WTC11 (cell line): Measurements from ENCODE around the gene PALM3. TPM values are rescaled to one million over a fixed set of nuclear protein-coding genes. Genes with fewer than 3 reads are reported as not detected.

Experiments
- ATAC-seq: fragments of 200-7000 bp; cut with Tn5 transposase; 2 replicates; pipeline ENCODE4 v1.10.0; 2021; ENCODE audit warnings: mild to moderate bottlenecking, moderate library complexity
- CTCF ChIA-PET: fragments of 300-600 bp; sonication (Branson Sonifier 250); formaldehyde crosslinking; loops from one replicate; lab custom pipeline; 2021; ENCODE audit warnings: antibody characterized with exemption; lab: Charles Lee
- POLR2A ChIA-PET: fragments of 350-600 bp; sonication (Branson Sonifier 250); formaldehyde crosslinking; loops from one replicate; lab custom pipeline; 2021; ENCODE audit warnings: antibody characterized with exemption; lab: Charles Lee
- DNase-seq: peaks from one replicate; pipeline ENCODE4 v3.0.0; 2021; ENCODE audit warnings: low spot score
- H3K27ac Mint-ChIP-seq: 2 replicates; pipeline ENCODE4 v1.8.0; 2021; ENCODE audit warnings: mixed read lengths
- H3K27me3 Mint-ChIP-seq: 2 replicates; pipeline ENCODE4 v1.8.0; 2021; ENCODE audit warnings: low read depth, mild to moderate bottlenecking, moderate library complexity, mixed read lengths
- H3K36me3 Mint-ChIP-seq: 2 replicates; pipeline ENCODE4 v1.8.0; 2021; ENCODE audit warnings: mixed read lengths
- H3K4me1 Mint-ChIP-seq: 2 replicates; pipeline ENCODE4 v1.8.0; 2022; ENCODE audit warnings: mixed read lengths
- H3K4me3 Mint-ChIP-seq: 2 replicates; pipeline ENCODE4 v1.8.0; 2021; ENCODE audit warnings: mild to moderate bottlenecking, moderate library complexity, mixed read lengths
- H3K9me3 Mint-ChIP-seq: 2 replicates; pipeline ENCODE4 v1.8.0; 2021; ENCODE audit warnings: mixed read lengths
- CREB1 ChIP-seq: sonication (generic); formaldehyde crosslinking; IDR thresholded peaks from 2 replicates; pipeline ENCODE4 v1.8.0; 2023; ENCODE audit warnings: mild to moderate bottlenecking, missing genetic modification reagents
- FOXK1 ChIP-seq: sonication (generic); formaldehyde crosslinking; IDR thresholded peaks from 2 replicates; pipeline ENCODE4 v1.8.0; 2022; ENCODE audit warnings: mild to moderate bottlenecking, moderate library complexity, missing genetic modification reagents
- GTF2I ChIP-seq: fragments of 250-450 bp; sonication (Bioruptor Pico); conservative IDR thresholded peaks from 2 replicates; pipeline ENCODE4 v1.4.0; 2021; ENCODE audit warnings: mild to moderate bottlenecking
- NR1H2 ChIP-seq: sonication (generic); formaldehyde crosslinking; IDR thresholded peaks from 2 replicates; pipeline ENCODE4 v1.9.0; 2021; ENCODE audit warnings: mild to moderate bottlenecking, moderate library complexity, missing genetic modification reagents
- NR2C2 ChIP-seq: sonication (generic); formaldehyde crosslinking; IDR thresholded peaks from 2 replicates; pipeline ENCODE4 v1.8.0; 2022; ENCODE audit warnings: mild to moderate bottlenecking, missing genetic modification reagents
- PRRX2 ChIP-seq: fragments of 250-450 bp; sonication (Bioruptor Pico); IDR thresholded peaks from 2 replicates; pipeline ENCODE4 v1.8.0; 2021; ENCODE audit warnings: mild to moderate bottlenecking
- SMAD3 ChIP-seq: sonication (generic); formaldehyde crosslinking; IDR thresholded peaks from 2 replicates; pipeline ENCODE4 v1.8.0; 2022; ENCODE audit warnings: missing genetic modification reagents, mild to moderate bottlenecking, borderline replicate concordance
- SMAD4 ChIP-seq: sonication (generic); formaldehyde crosslinking; IDR thresholded peaks from 2 replicates; pipeline ENCODE4 v1.8.0; 2022; ENCODE audit warnings: mild to moderate bottlenecking, missing genetic modification reagents
- TEAD4 ChIP-seq: sonication (generic); formaldehyde crosslinking; IDR thresholded peaks from 2 replicates; pipeline ENCODE4 v1.8.0; 2022; ENCODE audit warnings: mild to moderate bottlenecking, missing genetic modification reagents
- ZNF317 ChIP-seq: sonication (generic); formaldehyde crosslinking; IDR thresholded peaks from 2 replicates; pipeline ENCODE4 v1.8.1; 2023; ENCODE audit warnings: low read depth, mild to moderate bottlenecking, moderate library complexity, missing genetic modification reagents, borderline replicate concordance
- total RNA-seq: library from RNA; stranded (reverse); gene quantifications from 3 replicates; pipeline ENCODE4 v1.2.3, GENCODE V29; 2021
- TF ChIP-seq, protein P1 (sequence below): fragments of 250-450 bp; sonication (Bioruptor Pico); IDR thresholded peaks from 2 replicates; pipeline ENCODE4 v1.9.0; 2021; ENCODE audit warnings: mild to moderate bottlenecking, borderline replicate concordance
- TF ChIP-seq, protein P2 (sequence below): sonication (generic); formaldehyde crosslinking; IDR thresholded peaks from 2 replicates; pipeline ENCODE4 v1.8.0; 2023; ENCODE audit warnings: missing genetic modification reagents, mild to moderate bottlenecking, borderline replicate concordance
- TF ChIP-seq, protein P3 (sequence below): sonication (generic); formaldehyde crosslinking; IDR thresholded peaks from 2 replicates; pipeline ENCODE4 v1.8.0; 2022; ENCODE audit warnings: mild to moderate bottlenecking, missing genetic modification reagents
- TF ChIP-seq, protein P4 (sequence below): sonication (generic); formaldehyde crosslinking; IDR thresholded peaks from 2 replicates; pipeline ENCODE4 v1.8.1; 2022; ENCODE audit warnings: missing genetic modification reagents, borderline replicate concordance
- TF ChIP-seq, protein P5 (sequence below): sonication (generic); formaldehyde crosslinking; conservative IDR thresholded peaks from 2 replicates; pipeline ENCODE4 v1.8.1; 2023; ENCODE audit warnings: mild to moderate bottlenecking, low read depth, missing genetic modification reagents, moderate library complexity

PALM3 gene
- total RNA-seq, 1 experiment from 2014 or later = 31.1 TPM

DNA sequence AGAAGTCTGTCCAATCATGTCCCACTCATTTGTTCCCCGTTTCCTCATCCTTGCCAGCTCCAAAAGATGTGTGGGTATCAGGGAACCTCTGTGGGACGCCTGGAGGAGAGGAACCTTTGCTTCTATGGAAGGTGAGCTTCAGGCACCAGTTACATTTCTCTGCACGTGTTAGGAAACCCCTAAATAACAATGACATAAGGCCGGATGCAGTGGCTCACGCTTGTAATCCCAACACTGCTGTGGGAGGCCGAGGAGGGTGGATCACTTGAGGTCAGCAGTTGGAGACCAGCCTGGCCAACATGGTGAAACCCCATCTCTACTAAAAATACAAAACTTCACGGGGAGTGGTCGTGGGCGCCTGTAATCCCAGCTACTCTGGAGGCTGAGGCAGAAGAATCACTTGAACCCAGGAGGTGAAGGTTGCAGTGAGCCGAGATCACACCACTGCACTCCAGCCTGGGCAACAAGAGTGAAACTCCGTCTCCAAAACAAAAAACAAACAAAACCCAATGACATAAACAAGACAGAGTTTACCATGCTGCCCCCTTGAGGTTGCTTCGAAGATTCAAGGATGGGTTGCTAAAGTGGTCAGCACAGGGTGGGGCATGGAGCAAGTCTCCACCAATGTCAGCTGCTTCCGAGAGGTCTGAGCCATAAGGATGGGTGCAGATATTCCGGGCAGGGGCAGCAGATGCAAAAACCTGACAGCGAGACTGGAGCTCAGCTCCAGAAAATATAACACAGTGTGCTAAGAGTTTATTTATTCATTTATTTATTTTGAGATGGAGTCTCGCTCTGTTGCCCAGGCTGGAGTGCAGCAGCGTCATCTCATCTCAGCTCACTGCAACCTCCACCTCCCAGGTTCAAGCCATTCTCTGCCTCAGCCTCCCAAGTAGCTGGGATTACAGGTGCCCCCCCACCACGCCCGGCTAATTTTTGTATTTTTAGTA lies 18.9 kb downstream of the PALM3 start (continued):
- TF ChIP-seq, protein P1, sequence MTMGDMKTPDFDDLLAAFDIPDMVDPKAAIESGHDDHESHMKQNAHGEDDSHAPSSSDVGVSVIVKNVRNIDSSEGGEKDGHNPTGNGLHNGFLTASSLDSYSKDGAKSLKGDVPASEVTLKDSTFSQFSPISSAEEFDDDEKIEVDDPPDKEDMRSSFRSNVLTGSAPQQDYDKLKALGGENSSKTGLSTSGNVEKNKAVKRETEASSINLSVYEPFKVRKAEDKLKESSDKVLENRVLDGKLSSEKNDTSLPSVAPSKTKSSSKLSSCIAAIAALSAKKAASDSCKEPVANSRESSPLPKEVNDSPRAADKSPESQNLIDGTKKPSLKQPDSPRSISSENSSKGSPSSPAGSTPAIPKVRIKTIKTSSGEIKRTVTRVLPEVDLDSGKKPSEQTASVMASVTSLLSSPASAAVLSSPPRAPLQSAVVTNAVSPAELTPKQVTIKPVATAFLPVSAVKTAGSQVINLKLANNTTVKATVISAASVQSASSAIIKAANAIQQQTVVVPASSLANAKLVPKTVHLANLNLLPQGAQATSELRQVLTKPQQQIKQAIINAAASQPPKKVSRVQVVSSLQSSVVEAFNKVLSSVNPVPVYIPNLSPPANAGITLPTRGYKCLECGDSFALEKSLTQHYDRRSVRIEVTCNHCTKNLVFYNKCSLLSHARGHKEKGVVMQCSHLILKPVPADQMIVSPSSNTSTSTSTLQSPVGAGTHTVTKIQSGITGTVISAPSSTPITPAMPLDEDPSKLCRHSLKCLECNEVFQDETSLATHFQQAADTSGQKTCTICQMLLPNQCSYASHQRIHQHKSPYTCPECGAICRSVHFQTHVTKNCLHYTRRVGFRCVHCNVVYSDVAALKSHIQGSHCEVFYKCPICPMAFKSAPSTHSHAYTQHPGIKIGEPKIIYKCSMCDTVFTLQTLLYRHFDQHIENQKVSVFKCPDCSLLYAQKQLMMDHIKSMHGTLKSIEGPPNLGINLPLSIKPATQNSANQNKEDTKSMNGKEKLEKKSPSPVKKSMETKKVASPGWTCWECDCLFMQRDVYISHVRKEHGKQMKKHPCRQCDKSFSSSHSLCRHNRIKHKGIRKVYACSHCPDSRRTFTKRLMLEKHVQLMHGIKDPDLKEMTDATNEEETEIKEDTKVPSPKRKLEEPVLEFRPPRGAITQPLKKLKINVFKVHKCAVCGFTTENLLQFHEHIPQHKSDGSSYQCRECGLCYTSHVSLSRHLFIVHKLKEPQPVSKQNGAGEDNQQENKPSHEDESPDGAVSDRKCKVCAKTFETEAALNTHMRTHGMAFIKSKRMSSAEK (CRISPR knock-in tag) = 0 out of 2 replicates have a peak, but pooled peaks have one; percentile 20
- 0 out of 2 replicates have a peak, but pooled peaks have one; percentile 28 for TF ChIP-seq FOXK1

DNA sequence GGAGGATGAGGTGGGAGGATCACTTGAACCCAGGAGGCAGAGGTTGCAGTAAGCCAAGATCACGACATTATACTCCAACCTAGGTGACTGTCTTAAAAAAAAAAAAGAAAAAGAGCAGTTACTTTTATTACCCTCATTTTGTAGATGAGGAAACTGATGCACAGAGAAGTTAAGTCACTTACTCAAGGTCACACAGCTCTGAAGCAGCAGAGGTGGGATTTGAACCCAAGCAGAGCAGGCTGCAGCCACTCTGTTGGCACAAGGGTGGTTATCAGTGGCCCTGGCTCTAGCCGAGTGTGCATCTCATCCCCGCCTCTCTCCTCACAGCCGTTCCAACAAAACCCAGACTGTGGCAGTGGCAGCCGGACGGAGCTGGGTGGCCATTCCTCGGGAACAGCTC lies 22.7 kb downstream of the PALM3 start:
- DNase-seq (no peak), ATAC-seq (no peak)
- Mint-ChIP-seq H3K9me3 (no peaks in the 10 kb centered on the region), H3K4me3 (no peak overlapping the region), H3K27me3 (no peaks in the 10 kb centered on the region), H3K4me1 (peaks cover 7% of the 10 kb centered on the region), H3K27ac (no peak overlapping the region), H3K36me3 (no peaks in the 10 kb centered on the region)
- ChIA-PET CTCF (interaction anchor here (1.1 to 1.3 kb wide), 4 partner anchors 9 to 86 kb away, joined by 3 to 7 read pairs (median 4); partner anchors contain the start of gene MISP3), POLR2A (interaction anchor here (0.5 kb wide), 1 partner anchor 20 kb away, joined by 3 read pairs; no protein-coding TSS in a partner anchor)
- TF ChIP-seq NR1H2 (CRISPR knock-in tag) (no peak), TEAD4 (no peak), NR2C2 (CRISPR knock-in tag) (no peak), SMAD3 (no peak), PRRX2 (CRISPR knock-in tag) (no peak), ZNF317 (CRISPR knock-in tag) (no peak), CREB1 (CRISPR knock-in tag) (no peak)
- TF ChIP-seq, protein P2, sequence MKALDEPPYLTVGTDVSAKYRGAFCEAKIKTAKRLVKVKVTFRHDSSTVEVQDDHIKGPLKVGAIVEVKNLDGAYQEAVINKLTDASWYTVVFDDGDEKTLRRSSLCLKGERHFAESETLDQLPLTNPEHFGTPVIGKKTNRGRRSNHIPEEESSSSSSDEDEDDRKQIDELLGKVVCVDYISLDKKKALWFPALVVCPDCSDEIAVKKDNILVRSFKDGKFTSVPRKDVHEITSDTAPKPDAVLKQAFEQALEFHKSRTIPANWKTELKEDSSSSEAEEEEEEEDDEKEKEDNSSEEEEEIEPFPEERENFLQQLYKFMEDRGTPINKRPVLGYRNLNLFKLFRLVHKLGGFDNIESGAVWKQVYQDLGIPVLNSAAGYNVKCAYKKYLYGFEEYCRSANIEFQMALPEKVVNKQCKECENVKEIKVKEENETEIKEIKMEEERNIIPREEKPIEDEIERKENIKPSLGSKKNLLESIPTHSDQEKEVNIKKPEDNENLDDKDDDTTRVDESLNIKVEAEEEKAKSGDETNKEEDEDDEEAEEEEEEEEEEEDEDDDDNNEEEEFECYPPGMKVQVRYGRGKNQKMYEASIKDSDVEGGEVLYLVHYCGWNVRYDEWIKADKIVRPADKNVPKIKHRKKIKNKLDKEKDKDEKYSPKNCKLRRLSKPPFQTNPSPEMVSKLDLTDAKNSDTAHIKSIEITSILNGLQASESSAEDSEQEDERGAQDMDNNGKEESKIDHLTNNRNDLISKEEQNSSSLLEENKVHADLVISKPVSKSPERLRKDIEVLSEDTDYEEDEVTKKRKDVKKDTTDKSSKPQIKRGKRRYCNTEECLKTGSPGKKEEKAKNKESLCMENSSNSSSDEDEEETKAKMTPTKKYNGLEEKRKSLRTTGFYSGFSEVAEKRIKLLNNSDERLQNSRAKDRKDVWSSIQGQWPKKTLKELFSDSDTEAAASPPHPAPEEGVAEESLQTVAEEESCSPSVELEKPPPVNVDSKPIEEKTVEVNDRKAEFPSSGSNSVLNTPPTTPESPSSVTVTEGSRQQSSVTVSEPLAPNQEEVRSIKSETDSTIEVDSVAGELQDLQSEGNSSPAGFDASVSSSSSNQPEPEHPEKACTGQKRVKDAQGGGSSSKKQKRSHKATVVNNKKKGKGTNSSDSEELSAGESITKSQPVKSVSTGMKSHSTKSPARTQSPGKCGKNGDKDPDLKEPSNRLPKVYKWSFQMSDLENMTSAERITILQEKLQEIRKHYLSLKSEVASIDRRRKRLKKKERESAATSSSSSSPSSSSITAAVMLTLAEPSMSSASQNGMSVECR = no peak
- TF ChIP-seq, protein P3, sequence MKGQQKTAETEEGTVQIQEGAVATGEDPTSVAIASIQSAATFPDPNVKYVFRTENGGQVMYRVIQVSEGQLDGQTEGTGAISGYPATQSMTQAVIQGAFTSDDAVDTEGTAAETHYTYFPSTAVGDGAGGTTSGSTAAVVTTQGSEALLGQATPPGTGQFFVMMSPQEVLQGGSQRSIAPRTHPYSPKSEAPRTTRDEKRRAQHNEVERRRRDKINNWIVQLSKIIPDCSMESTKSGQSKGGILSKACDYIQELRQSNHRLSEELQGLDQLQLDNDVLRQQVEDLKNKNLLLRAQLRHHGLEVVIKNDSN (CRISPR knock-in tag) = no peak

DNA sequence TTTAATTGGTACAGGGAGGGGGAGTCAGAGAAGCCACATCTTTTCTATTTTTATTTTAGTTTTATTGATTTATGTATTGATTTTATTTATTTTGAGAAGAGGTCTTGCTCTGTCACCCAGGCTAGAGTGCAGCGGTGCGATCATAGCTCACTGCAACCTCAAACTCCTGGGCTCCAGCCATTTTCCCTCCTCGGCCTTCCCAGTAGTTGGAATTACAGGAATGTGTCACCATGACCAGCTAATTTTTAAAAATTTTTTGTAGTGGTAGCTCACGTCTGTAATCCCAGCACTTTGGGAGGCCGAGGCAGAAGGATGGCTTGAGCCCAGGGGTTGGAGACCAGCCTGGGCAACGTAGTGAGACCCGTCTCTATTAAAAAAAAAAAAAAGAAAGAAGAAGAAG lies 26.2 kb downstream of the PALM3 start:
- Mint-ChIP-seq H3K36me3 (no peaks in the 10 kb centered on the region), H3K9me3 (no peaks in the 10 kb centered on the region), H3K27ac (no peak overlapping the region), H3K27me3 (peaks cover 7% of the 10 kb centered on the region), H3K4me1 (peaks cover 5% of the 10 kb centered on the region), H3K4me3 (no peak overlapping the region)
- DNase-seq (no peak), ATAC-seq (no peak)
- ChIA-PET POLR2A (interaction anchor here (0.6 to 0.7 kb wide), 2 partner anchors 29 to 57 kb away, joined by 3 read pairs; no protein-coding TSS in a partner anchor), CTCF (interaction anchor here (0.6 to 1.7 kb wide), 6 partner anchors 13 to 354 kb away, joined by 3 to 6 read pairs (median 4); partner anchors contain the start of gene MISP3)
- TF ChIP-seq, protein P4, sequence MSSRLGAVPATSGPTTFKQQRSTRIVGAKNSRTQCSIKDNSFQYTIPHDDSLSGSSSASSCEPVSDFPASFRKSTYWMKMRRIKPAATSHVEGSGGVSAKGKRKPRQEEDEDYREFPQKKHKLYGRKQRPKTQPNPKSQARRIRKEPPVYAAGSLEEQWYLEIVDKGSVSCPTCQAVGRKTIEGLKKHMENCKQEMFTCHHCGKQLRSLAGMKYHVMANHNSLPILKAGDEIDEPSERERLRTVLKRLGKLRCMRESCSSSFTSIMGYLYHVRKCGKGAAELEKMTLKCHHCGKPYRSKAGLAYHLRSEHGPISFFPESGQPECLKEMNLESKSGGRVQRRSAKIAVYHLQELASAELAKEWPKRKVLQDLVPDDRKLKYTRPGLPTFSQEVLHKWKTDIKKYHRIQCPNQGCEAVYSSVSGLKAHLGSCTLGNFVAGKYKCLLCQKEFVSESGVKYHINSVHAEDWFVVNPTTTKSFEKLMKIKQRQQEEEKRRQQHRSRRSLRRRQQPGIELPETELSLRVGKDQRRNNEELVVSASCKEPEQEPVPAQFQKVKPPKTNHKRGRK (CRISPR knock-in tag) = no peak
- TF ChIP-seq, protein P5, sequence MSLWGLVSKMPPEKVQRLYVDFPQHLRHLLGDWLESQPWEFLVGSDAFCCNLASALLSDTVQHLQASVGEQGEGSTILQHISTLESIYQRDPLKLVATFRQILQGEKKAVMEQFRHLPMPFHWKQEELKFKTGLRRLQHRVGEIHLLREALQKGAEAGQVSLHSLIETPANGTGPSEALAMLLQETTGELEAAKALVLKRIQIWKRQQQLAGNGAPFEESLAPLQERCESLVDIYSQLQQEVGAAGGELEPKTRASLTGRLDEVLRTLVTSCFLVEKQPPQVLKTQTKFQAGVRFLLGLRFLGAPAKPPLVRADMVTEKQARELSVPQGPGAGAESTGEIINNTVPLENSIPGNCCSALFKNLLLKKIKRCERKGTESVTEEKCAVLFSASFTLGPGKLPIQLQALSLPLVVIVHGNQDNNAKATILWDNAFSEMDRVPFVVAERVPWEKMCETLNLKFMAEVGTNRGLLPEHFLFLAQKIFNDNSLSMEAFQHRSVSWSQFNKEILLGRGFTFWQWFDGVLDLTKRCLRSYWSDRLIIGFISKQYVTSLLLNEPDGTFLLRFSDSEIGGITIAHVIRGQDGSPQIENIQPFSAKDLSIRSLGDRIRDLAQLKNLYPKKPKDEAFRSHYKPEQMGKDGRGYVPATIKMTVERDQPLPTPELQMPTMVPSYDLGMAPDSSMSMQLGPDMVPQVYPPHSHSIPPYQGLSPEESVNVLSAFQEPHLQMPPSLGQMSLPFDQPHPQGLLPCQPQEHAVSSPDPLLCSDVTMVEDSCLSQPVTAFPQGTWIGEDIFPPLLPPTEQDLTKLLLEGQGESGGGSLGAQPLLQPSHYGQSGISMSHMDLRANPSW (CRISPR knock-in tag) = no peak
- TF ChIP-seq GTF2I (CRISPR knock-in tag) (no peak), SMAD4 (no peak)
